Vagina (tissue), 2 donors: ENCODE data around the gene XPC.

Source experiments
- POLR2A ChIP-seq, 2 donors: fragments of 450-650 bp; IDR thresholded peaks; one replicate each; pipeline ENCODE4 v1.6.1; 2017; ENCODE audit warnings: antibody characterized with exemption in 2 of 2, mild to moderate bottlenecking in 2 of 2, moderate library complexity in 2 of 2
- TF ChIP-seq, protein P1 (sequence below), 3 experiments: fragments of 450-650 bp in 2 of 3; fragments of 200-600 bp in 1 of 3; sonication (generic) in 1 of 3; IDR thresholded peaks; one replicate each; pipeline ENCODE4 v1.5.1; 2017 to 2019; ENCODE audit warnings: antibody characterized with exemption in 3 of 3, mild to moderate bottlenecking in 2 of 3, moderate library complexity in 2 of 3

DNA sequence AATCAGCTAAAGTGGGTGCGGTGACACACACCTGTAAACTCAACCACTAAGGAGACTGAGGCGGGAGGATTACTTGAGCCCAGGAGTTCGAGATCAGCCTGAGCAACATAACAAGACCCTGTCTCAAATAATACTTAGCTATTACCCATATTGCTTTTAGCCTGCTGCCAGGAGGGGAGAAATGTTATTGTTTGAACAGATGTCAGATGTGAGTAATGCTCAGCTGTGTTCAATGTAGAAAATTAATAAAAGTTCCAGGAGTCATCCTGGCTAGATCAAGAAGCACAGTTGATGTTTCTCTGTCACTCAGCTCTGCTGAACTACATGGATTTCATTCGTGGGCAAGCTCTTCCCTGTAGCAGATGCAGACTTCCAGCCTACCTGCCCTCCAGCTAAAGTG, 22.4 kb upstream of the XPC start:
- TF ChIP-seq, protein P1, sequence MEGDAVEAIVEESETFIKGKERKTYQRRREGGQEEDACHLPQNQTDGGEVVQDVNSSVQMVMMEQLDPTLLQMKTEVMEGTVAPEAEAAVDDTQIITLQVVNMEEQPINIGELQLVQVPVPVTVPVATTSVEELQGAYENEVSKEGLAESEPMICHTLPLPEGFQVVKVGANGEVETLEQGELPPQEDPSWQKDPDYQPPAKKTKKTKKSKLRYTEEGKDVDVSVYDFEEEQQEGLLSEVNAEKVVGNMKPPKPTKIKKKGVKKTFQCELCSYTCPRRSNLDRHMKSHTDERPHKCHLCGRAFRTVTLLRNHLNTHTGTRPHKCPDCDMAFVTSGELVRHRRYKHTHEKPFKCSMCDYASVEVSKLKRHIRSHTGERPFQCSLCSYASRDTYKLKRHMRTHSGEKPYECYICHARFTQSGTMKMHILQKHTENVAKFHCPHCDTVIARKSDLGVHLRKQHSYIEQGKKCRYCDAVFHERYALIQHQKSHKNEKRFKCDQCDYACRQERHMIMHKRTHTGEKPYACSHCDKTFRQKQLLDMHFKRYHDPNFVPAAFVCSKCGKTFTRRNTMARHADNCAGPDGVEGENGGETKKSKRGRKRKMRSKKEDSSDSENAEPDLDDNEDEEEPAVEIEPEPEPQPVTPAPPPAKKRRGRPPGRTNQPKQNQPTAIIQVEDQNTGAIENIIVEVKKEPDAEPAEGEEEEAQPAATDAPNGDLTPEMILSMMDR (IDR thresholded peaks at IDR 0.05): no peak
- TF ChIP-seq POLR2A (IDR thresholded peaks at IDR 0.05): no peak
